HL-60 (cell line): Measurements from ENCODE around the gene MYO7A.

Experiments used
- DNase-seq, 2 experiments: peaks; one replicate each; pipeline ENCODE4 v3.0.0-alpha.2; 2010 to 2020; ENCODE audit warnings: low read depth in 1 of 2, low spot score in 1 of 2
- H3K27ac ChIP-seq: fragments of 250-450 bp; sonication (Bioruptor Pico); replicated peaks from 2 replicates; pipeline ENCODE4 v1.5.1; 2020; ENCODE audit warnings: mild to moderate bottlenecking, moderate library complexity
- H3K27me3 ChIP-seq: fragments of 250-450 bp; sonication (Bioruptor Pico); 2 replicates; pipeline ENCODE4 v1.5.1; 2021; ENCODE audit warnings: mild to moderate bottlenecking, moderate library complexity; ENCODE audit not compliant: insufficient read depth, poor library complexity, severe bottlenecking
- H3K4me3 ChIP-seq: replicated peaks from 2 replicates; pipeline ENCODE4 v1.5.1; 2011; ENCODE audit warnings: mild to moderate bottlenecking, control low read depth, low read length; ENCODE audit not compliant: insufficient read depth
- GABPA ChIP-seq: IDR thresholded peaks from 2 replicates; pipeline ENCODE4 v1.6.1; 2012; ENCODE audit warnings: low read depth
- POLR2AphosphoS5 ChIP-seq: IDR thresholded peaks from 2 replicates; pipeline ENCODE4 v1.6.1; 2012; ENCODE audit warnings: low read depth
- SPI1 ChIP-seq: IDR thresholded peaks from 2 replicates; pipeline ENCODE4 v1.6.1; 2012; ENCODE audit warnings: low read depth, mild to moderate bottlenecking, borderline replicate concordance
- TF ChIP-seq, protein P1 (sequence below): IDR thresholded peaks from one replicate; pipeline ENCODE4 v1.5.1; 2011; ENCODE audit warnings: low read length, control low read depth, inconsistent platforms; ENCODE audit not compliant: insufficient read depth
- TF ChIP-seq, protein P2 (sequence below): IDR thresholded peaks from 2 replicates; pipeline ENCODE4 v1.6.1; 2012; ENCODE audit warnings: low read depth; ENCODE audit not compliant: insufficient replicate concordance

Gene MYO7A

GRCh38 chr11:77233011-77233410 lies 105.0 kb downstream of the MYO7A start:
- Histone ChIP-seq H3K27ac (no peak overlapping the region), H3K27me3 (no peaks in the 10 kb centered on the region), H3K4me3 (no peak overlapping the region)
- TF ChIP-seq, protein P1, sequence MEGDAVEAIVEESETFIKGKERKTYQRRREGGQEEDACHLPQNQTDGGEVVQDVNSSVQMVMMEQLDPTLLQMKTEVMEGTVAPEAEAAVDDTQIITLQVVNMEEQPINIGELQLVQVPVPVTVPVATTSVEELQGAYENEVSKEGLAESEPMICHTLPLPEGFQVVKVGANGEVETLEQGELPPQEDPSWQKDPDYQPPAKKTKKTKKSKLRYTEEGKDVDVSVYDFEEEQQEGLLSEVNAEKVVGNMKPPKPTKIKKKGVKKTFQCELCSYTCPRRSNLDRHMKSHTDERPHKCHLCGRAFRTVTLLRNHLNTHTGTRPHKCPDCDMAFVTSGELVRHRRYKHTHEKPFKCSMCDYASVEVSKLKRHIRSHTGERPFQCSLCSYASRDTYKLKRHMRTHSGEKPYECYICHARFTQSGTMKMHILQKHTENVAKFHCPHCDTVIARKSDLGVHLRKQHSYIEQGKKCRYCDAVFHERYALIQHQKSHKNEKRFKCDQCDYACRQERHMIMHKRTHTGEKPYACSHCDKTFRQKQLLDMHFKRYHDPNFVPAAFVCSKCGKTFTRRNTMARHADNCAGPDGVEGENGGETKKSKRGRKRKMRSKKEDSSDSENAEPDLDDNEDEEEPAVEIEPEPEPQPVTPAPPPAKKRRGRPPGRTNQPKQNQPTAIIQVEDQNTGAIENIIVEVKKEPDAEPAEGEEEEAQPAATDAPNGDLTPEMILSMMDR: no peak
- no peak for TF ChIP-seq GABPA
- TF ChIP-seq, protein P2, sequence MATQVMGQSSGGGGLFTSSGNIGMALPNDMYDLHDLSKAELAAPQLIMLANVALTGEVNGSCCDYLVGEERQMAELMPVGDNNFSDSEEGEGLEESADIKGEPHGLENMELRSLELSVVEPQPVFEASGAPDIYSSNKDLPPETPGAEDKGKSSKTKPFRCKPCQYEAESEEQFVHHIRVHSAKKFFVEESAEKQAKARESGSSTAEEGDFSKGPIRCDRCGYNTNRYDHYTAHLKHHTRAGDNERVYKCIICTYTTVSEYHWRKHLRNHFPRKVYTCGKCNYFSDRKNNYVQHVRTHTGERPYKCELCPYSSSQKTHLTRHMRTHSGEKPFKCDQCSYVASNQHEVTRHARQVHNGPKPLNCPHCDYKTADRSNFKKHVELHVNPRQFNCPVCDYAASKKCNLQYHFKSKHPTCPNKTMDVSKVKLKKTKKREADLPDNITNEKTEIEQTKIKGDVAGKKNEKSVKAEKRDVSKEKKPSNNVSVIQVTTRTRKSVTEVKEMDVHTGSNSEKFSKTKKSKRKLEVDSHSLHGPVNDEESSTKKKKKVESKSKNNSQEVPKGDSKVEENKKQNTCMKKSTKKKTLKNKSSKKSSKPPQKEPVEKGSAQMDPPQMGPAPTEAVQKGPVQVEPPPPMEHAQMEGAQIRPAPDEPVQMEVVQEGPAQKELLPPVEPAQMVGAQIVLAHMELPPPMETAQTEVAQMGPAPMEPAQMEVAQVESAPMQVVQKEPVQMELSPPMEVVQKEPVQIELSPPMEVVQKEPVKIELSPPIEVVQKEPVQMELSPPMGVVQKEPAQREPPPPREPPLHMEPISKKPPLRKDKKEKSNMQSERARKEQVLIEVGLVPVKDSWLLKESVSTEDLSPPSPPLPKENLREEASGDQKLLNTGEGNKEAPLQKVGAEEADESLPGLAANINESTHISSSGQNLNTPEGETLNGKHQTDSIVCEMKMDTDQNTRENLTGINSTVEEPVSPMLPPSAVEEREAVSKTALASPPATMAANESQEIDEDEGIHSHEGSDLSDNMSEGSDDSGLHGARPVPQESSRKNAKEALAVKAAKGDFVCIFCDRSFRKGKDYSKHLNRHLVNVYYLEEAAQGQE: no peak
- no peak for TF ChIP-seq POLR2AphosphoS5
- TF ChIP-seq SPI1: no peak
- DNase-seq: no peak

DNA sequence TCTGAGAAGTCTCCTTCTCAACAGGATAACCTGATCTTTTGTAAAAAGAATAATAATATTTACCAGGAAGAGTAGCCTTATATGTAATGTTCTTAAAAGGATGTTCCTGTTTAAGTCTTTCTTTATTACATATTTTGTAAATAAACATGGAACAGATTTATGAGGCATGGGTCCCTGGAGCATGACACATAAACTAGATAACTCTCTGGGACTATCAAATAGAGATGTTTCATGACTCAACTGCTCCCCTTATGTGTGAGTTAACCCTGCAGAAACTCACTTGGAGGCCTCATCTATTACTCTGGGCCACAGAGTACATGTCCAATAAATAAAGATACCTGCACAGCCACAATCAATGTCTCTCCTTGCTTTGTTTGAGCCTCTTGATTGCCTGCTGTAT lies 108.9 kb downstream of the MYO7A start:
- no peak overlapping the region for H3K27ac ChIP-seq
- H3K4me3 ChIP-seq: no peak overlapping the region
- H3K27me3 ChIP-seq: no peaks in the 10 kb centered on the region
- TF ChIP-seq, protein P2: no peak
- no peak for TF ChIP-seq POLR2AphosphoS5
- TF ChIP-seq SPI1: no peak
- TF ChIP-seq, protein P1: no peak
- TF ChIP-seq GABPA: no peak
- no peak for DNase-seq

GRCh38 chr11:77244277-77245027 lies 116.4 kb downstream of the MYO7A start:
- no peaks in the 10 kb centered on the region for H3K27me3 ChIP-seq
- H3K4me3 ChIP-seq: no peak overlapping the region
- no peak for DNase-seq
- no peak overlapping the region for H3K27ac ChIP-seq
- no peak for TF ChIP-seq SPI1
- TF ChIP-seq, protein P1: no peak
- TF ChIP-seq, protein P2: no peak
- TF ChIP-seq POLR2AphosphoS5: no peak
- TF ChIP-seq GABPA: no peak
